ENCODE data around the gene KCNRG. TPM values are rescaled to one million over a fixed set of nuclear protein-coding genes. Genes with fewer than 3 reads are reported as not detected.

Gene KCNRG
- total and polyA plus RNA-seq, 2 donors (not counting 1 experiment from before 2014, with no cell fraction given): 0.86 to 3.4 TPM

GRCh38 chr13:49977992-49978391 lies 37.3 kb upstream of the KCNRG start:
- no peak overlapping the region for H3K27ac ChIP-seq (ENCODE audit: low read length in 2 of 2)
- H3K9me3 Mint-ChIP-seq (ENCODE audit: insufficient read depth): no peaks in the 10 kb centered on the region
- ChIA-PET CTCF (interaction anchor here (0.7 to 7.7 kb wide), 15 partner anchors 9 to 1092 kb away, joined by 3 to 100 read pairs (median 4); partner anchors contain the start of genes RNASEH2B and TRIM13), POLR2A (interaction anchor here (0.5 kb wide), 1 partner anchor 832 kb away, joined by 8 read pairs; no protein-coding TSS in a partner anchor)
- peaks cover 0 to 4% of the 10 kb centered on the region in 2 donors for H3K4me1 ChIP-seq (ENCODE audit: control insufficient read depth in 2 of 2, insufficient read depth in 2 of 2, low read length in 2 of 2)
- H3K9me3 ChIP-seq (ENCODE audit: control extremely low read depth in 1 of 3, control insufficient read depth in 2 of 3, insufficient read depth in 1 of 3, low read length in 2 of 3): no peaks in the 10 kb centered on the region
- no peaks in the 10 kb centered on the region for H3K36me3 ChIP-seq (replicated peaks in 1 of 2; ENCODE audit: control extremely low read depth in 1 of 2, control insufficient read depth in 1 of 2, extremely low read depth in 1 of 2, insufficient read depth in 2 of 2, low read length in 1 of 2)
- H3K9ac ChIP-seq (ENCODE audit: low read length): no peak overlapping the region
- H2AFZ ChIP-seq (ENCODE audit: insufficient read depth, low read depth, low read length, poor library complexity, severe bottlenecking): no peak overlapping the region
- TF ChIP-seq EZH2 (IDR thresholded peaks at IDR 0.05; ENCODE audit: borderline replicate concordance, insufficient read depth, low read depth, low read length, poor library complexity, severe bottlenecking) (no peak), CTCF (IDR thresholded peaks at IDR 0.05) (no peak)
- WGBS (ENCODE audit: insufficient coverage): 94% methylated on average over 3 of the region's 3 CpGs
- H3K4me2 ChIP-seq (replicated peaks; ENCODE audit: low read depth, low read length, poor library complexity, severe bottlenecking): no peak overlapping the region
- H3K4me3 Mint-ChIP-seq: no peak overlapping the region
- DNase-seq: no peak
- H3K79me2 ChIP-seq (ENCODE audit: control insufficient read depth, insufficient read depth, low read length): no peaks in the 10 kb centered on the region
- H3K27me3 ChIP-seq (replicated peaks in 1 of 4; ENCODE audit: control extremely low read depth in 1 of 4, control insufficient read depth in 3 of 4, insufficient read depth in 4 of 4, low read length in 3 of 4): no peaks in the 10 kb centered on the region
- ATAC-seq (ENCODE audit: low read depth): no peak
- H4K20me1 ChIP-seq (ENCODE audit: control insufficient read depth, insufficient read depth, low read length, poor library complexity, severe bottlenecking): no peaks in the 10 kb centered on the region
- intact Hi-C loops (cut with micrococcal nuclease): loop anchor here (2.0 to 5.0 kb wide), 4 partner anchors 19 to 1309 kb away; partner anchors contain the start of gene TRIM13
- H3K27ac Mint-ChIP-seq: no peak overlapping the region
- no peaks in the 10 kb centered on the region for H3K27me3 Mint-ChIP-seq
- H3K4me1 Mint-ChIP-seq: peaks cover 4% of the 10 kb centered on the region
- no peak overlapping the region for H3K4me3 ChIP-seq (ENCODE audit: control extremely low read depth in 1 of 5, extremely low read depth in 1 of 5, insufficient read depth in 1 of 5, low read depth in 2 of 5, low read length in 4 of 5)

GRCh38 chr13:49980266-49980665 lies 35.0 kb upstream of the KCNRG start:
- no peak overlapping the region for H3K27ac Mint-ChIP-seq
- TF ChIP-seq CTCF (IDR thresholded peaks at IDR 0.05) (no peak), EZH2 (IDR thresholded peaks at IDR 0.05; ENCODE audit: borderline replicate concordance, insufficient read depth, low read depth, low read length, poor library complexity, severe bottlenecking) (no peak)
- H3K9me3 ChIP-seq (ENCODE audit: control extremely low read depth in 1 of 3, control insufficient read depth in 2 of 3, insufficient read depth in 1 of 3, low read length in 2 of 3): no peaks in the 10 kb centered on the region

More at GRCh38 chr13:49980266-49980665, 35.0 kb upstream of the KCNRG start:
- no peaks in the 10 kb centered on the region for H3K9me3 Mint-ChIP-seq (ENCODE audit: insufficient read depth)
- no peak overlapping the region for H3K4me3 Mint-ChIP-seq
- ChIA-PET POLR2A (no interaction called here), CTCF (interaction anchor here (0.6 to 7.7 kb wide), 5 partner anchors 17 to 1755 kb away, joined by 3 to 85 read pairs (median 4); partner anchors contain the start of gene TRIM13)
- intact Hi-C loops (cut with micrococcal nuclease): no loop called here
- H4K20me1 ChIP-seq (ENCODE audit: control insufficient read depth, insufficient read depth, low read length, poor library complexity, severe bottlenecking): no peaks in the 10 kb centered on the region
- H3K4me2 ChIP-seq (replicated peaks; ENCODE audit: low read depth, low read length, poor library complexity, severe bottlenecking): no peak overlapping the region
- no peaks in the 10 kb centered on the region for H3K79me2 ChIP-seq (ENCODE audit: control insufficient read depth, insufficient read depth, low read length)
- H3K27ac ChIP-seq (ENCODE audit: low read length in 2 of 2): no peak overlapping the region
- no peak overlapping the region for H3K4me3 ChIP-seq (ENCODE audit: control extremely low read depth in 1 of 5, extremely low read depth in 1 of 5, insufficient read depth in 1 of 5, low read depth in 2 of 5, low read length in 4 of 5)
- H3K27me3 ChIP-seq (replicated peaks in 1 of 4; ENCODE audit: control extremely low read depth in 1 of 4, control insufficient read depth in 3 of 4, insufficient read depth in 4 of 4, low read length in 3 of 4): no peaks in the 10 kb centered on the region
- peaks cover 4% of the 10 kb centered on the region for H3K4me1 Mint-ChIP-seq
- no peaks in the 10 kb centered on the region for H3K36me3 ChIP-seq (replicated peaks in 1 of 2; ENCODE audit: control extremely low read depth in 1 of 2, control insufficient read depth in 1 of 2, extremely low read depth in 1 of 2, insufficient read depth in 2 of 2, low read length in 1 of 2)
- peaks cover 0 to 4% of the 10 kb centered on the region in 2 donors for H3K4me1 ChIP-seq (ENCODE audit: control insufficient read depth in 2 of 2, insufficient read depth in 2 of 2, low read length in 2 of 2)
- no peak overlapping the region for H3K9ac ChIP-seq (ENCODE audit: low read length)
- no peak overlapping the region for H2AFZ ChIP-seq (ENCODE audit: insufficient read depth, low read depth, low read length, poor library complexity, severe bottlenecking)
- H3K27me3 Mint-ChIP-seq: no peaks in the 10 kb centered on the region
- no peak for ATAC-seq (ENCODE audit: low read depth)
- no peak for DNase-seq

Measured in B cell (primary cell).